Nucleus accumbens (tissue), 56 donors: ENCODE data around the gene BCR.
A peak's percentile ranks its signal among the peaks of the same experiment; 100 is the strongest.

Experiments
- DNase-seq, 56 donors: peaks; one replicate each; lab custom pipeline; 2025; lab: John Stamatoyannopoulos, UW

Gene BCR

GRCh38 chr22:23193196-23193827 lies 13.0 kb downstream of the BCR start:
- DNase-seq = no peak

GRCh38 chr22:23193882-23194281 lies 13.6 kb downstream of the BCR start:
- peak in 6 of 56 donors; percentile 12 to 26 (median 21) for DNase-seq

- no peak for DNase-seq
Observed at GRCh38 chr22:23196165-23196564, 15.9 kb downstream of the BCR start.

- DNase-seq = no peak
Observed at GRCh38 chr22:23197836-23198235, 17.5 kb downstream of the BCR start.

GRCh38 chr22:23199159-23199558 lies 18.9 kb downstream of the BCR start:
- no peak for DNase-seq

- no peak for DNase-seq
Observed at GRCh38 chr22:23200898-23201297, 20.6 kb downstream of the BCR start.

- no peak for DNase-seq
Observed at GRCh38 chr22:23202812-23203451, 22.6 kb downstream of the BCR start.

GRCh38 chr22:23203452-23204124 lies 23.3 kb downstream of the BCR start:
- peak in 19 of 56 donors; percentile 7 to 68 (median 43) for DNase-seq

GRCh38 chr22:23204125-23204488 lies 23.8 kb downstream of the BCR start:
- no peak for DNase-seq

GRCh38 chr22:23204541-23205157 lies 24.3 kb downstream of the BCR start:
- DNase-seq = peak in 10 of 56 donors; percentile 19 to 50 (median 34)

GRCh38 chr22:23205339-23206049 lies 25.2 kb downstream of the BCR start:
- peak in 23 of 56 donors; percentile 12 to 68 (median 42) for DNase-seq

GRCh38 chr22:23206915-23207314 lies 26.6 kb downstream of the BCR start:
- DNase-seq = no peak

GRCh38 chr22:23207729-23208393 lies 27.6 kb downstream of the BCR start:
- no peak for DNase-seq

- no peak for DNase-seq
Observed at GRCh38 chr22:23210428-23211170, 30.3 kb downstream of the BCR start.

GRCh38 chr22:23211622-23212021 lies 31.3 kb downstream of the BCR start:
- no peak for DNase-seq

- DNase-seq = peak in 4 of 56 donors; percentile 18 to 46 (median 32)
Observed at GRCh38 chr22:23212061-23213021, 32.0 kb downstream of the BCR start.

GRCh38 chr22:23213022-23213555 lies 32.8 kb downstream of the BCR start:
- peak in 1 of 56 donors; percentile 46 for DNase-seq
